Measurements from ENCODE around the gene TUBB2A. TPM values are rescaled to one million over a fixed set of nuclear protein-coding genes. Genes with fewer than 3 reads are reported as not detected.

TUBB2A gene
- total RNA-seq, 1 experiment from 2014 or later = 49.9 TPM

DNA sequence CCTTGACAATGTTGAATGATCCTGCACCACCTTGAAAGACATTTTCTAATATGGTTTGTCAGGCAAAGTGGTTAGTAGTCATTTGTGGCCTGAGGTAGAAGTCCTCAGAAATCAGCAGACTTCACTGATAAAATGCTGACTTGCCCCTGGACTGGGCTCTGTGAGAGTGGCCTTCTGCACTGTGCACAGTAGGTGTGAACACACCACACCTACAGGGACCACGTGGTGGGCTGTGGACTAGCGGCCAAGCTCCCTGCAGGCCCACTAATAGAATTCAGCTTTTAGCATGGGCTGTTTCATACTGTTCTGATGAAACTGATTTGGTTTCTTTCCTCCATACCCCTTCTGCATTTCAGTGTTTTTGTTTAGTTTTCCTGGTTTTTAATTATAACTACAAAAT is 31.5 kb downstream of the TUBB2A start:
- no peaks in the 10 kb centered on the region for H3K9me3 ChIP-seq (ENCODE audit: control insufficient read depth in 1 of 2, insufficient read depth in 1 of 2, low read depth in 1 of 2, low read length in 2 of 2)
- TF ChIP-seq CEBPB (IDR thresholded peaks at IDR 0.05; ENCODE audit: low read depth) = no peak
- BruUV-seq (replicated peaks) = no TSS peak
- H3K4me3 ChIP-seq (replicated peaks in 1 of 2; ENCODE audit: low read depth in 1 of 2, low read length in 2 of 2) = no peak overlapping the region
- DNase-seq (ENCODE audit: low read depth, low spot score) (no peak), ATAC-seq (no peak)
- peaks cover 0 to 2% of the 10 kb centered on the region in 2 experiments; a peak in 1 of 4 replicates for H3K36me3 ChIP-seq (ENCODE audit: control insufficient read depth in 1 of 2, insufficient read depth in 2 of 2, low read length in 2 of 2)
- H3K9me2 ChIP-seq (ENCODE audit: insufficient read depth) = no peaks in the 10 kb centered on the region
- H4K20me1 ChIP-seq (ENCODE audit: insufficient read depth) = no peaks in the 10 kb centered on the region
- H3K4me1 ChIP-seq (ENCODE audit: control insufficient read depth in 1 of 2, insufficient read depth in 2 of 2, low read length in 2 of 2) = peaks cover 0 to 3% of the 10 kb centered on the region in 2 experiments; a peak in 2 of 4 replicates
- no peaks in the 10 kb centered on the region for H3K79me2 ChIP-seq (ENCODE audit: insufficient read depth, low read length)
- no peak overlapping the region for H3K9ac ChIP-seq (ENCODE audit: low read length)
- no peak overlapping the region for H3K27ac ChIP-seq (ENCODE audit: low read depth, low read length)
- H3K4me2 ChIP-seq (ENCODE audit: low read length) = no peak overlapping the region
- ChIA-PET RAD21 (ENCODE audit: low non-redundant PET in 1 of 2, low total read pairs in 2 of 2, uncharacterized antibody in 2 of 2, unreplicated experiment in 2 of 2) (interaction anchor here in 1 of 2 experiments (0.9 kb wide), 1 partner anchor 126 kb away, joined by 3 read pairs; no protein-coding TSS in a partner anchor), POLR2A (interaction anchor here (1.7 kb wide), 1 partner anchor 126 kb away, joined by 4 read pairs; no protein-coding TSS in a partner anchor), CTCF (interaction anchor here (0.6 to 1.0 kb wide), 4 partner anchors 24 to 126 kb away, joined by 3 to 16 read pairs (median 4); partner anchors contain the start of gene TUBB2A)
- intact Hi-C loops (cut with micrococcal nuclease) = loop anchor here (1.0 to 10.0 kb wide), 7 partner anchors 70 to 609 kb away; partner anchors contain the start of gene PSMG4
- no peak overlapping the region for H2AFZ ChIP-seq (ENCODE audit: low read depth, low read length, poor library complexity, severe bottlenecking)
- no peaks in the 10 kb centered on the region for H3K27me3 ChIP-seq (ENCODE audit: insufficient read depth, low read length)

GRCh38 chr6:3124667-3125066 is 32.7 kb downstream of the TUBB2A start:
- Histone ChIP-seq H3K79me2 (ENCODE audit: insufficient read depth, low read length) (0 out of 2 replicates have a peak, but pooled peaks cover under 1% of the 10 kb centered on the region), H3K4me3 (replicated peaks in 1 of 2; ENCODE audit: low read depth in 1 of 2, low read length in 2 of 2) (no peak overlapping the region), H3K27me3 (ENCODE audit: insufficient read depth, low read length) (no peaks in the 10 kb centered on the region), H3K9me3 (ENCODE audit: control insufficient read depth in 1 of 2, insufficient read depth in 1 of 2, low read depth in 1 of 2, low read length in 2 of 2) (no peaks in the 10 kb centered on the region), H3K9ac (ENCODE audit: low read length) (no peak overlapping the region), H3K9me2 (ENCODE audit: insufficient read depth) (no peaks in the 10 kb centered on the region), H2AFZ (ENCODE audit: low read depth, low read length, poor library complexity, severe bottlenecking) (no peak overlapping the region), H3K36me3 (ENCODE audit: control insufficient read depth in 1 of 2, insufficient read depth in 2 of 2, low read length in 2 of 2) (peaks cover 0 to 2% of the 10 kb centered on the region in 2 experiments; a peak in 1 of 4 replicates), H4K20me1 (ENCODE audit: insufficient read depth) (no peaks in the 10 kb centered on the region), H3K4me1 (ENCODE audit: control insufficient read depth in 1 of 2, insufficient read depth in 2 of 2, low read length in 2 of 2) (peaks cover 5 to 11% of the 10 kb centered on the region in 2 experiments; a peak in 3 of 4 replicates), H3K4me2 (ENCODE audit: low read length) (no peak overlapping the region), H3K27ac (ENCODE audit: low read depth, low read length) (no peak overlapping the region)
- BruUV-seq (replicated peaks) = no TSS peak
- intact Hi-C loops (cut with micrococcal nuclease) = loop anchor here (10.0 kb wide), 1 partner anchor 610 kb away; no protein-coding TSS in a partner anchor
- ChIA-PET POLR2A (interaction anchor here (0.6 to 1.2 kb wide), 2 partner anchors 33 to 125 kb away, joined by 3 read pairs; partner anchors contain the start of gene TUBB2A), CTCF (interaction anchor here (0.8 to 1.2 kb wide), 2 partner anchors 71 to 128 kb away, joined by 3 read pairs; no protein-coding TSS in a partner anchor), RAD21 (ENCODE audit: low non-redundant PET in 1 of 2, low total read pairs in 2 of 2, uncharacterized antibody in 2 of 2, unreplicated experiment in 2 of 2) (no interaction called here)
- DNase-seq (ENCODE audit: low read depth, low spot score) (no peak), ATAC-seq (no peak)
- TF ChIP-seq SIN3A (IDR thresholded peaks at IDR 0.05; ENCODE audit: low read depth) (no peak), RAD21 (IDR thresholded peaks at IDR 0.05; ENCODE audit: low read depth) (no peak), ZFX (IDR thresholded peaks at IDR 0.05) (no peak), SP1 (IDR thresholded peaks at IDR 0.05; ENCODE audit: low read depth) (no peak), EZH2phosphoT487 (IDR thresholded peaks at IDR 0.05; ENCODE audit: borderline replicate concordance) (no peak), EZH2 (IDR thresholded peaks at IDR 0.05) (no peak), TCF7L2 (IDR thresholded peaks at IDR 0.05; ENCODE audit: borderline replicate concordance, extremely low read depth, insufficient read depth, insufficient read length) (no peak), CEBPB (IDR thresholded peaks at IDR 0.05; ENCODE audit: low read depth) (no peak), JUND (IDR thresholded peaks at IDR 0.05) (no peak), POLR2A (IDR thresholded peaks at IDR 0.05; ENCODE audit: borderline replicate concordance, extremely low read depth, insufficient read depth, insufficient read length) (no peak), REST (IDR thresholded peaks at IDR 0.05; ENCODE audit: low read depth) (no peak), YY1 (IDR thresholded peaks at IDR 0.05; ENCODE audit: extremely low read depth, insufficient replicate concordance, low read depth, low read length) (no peak)
- TF ChIP-seq, protein P1, sequence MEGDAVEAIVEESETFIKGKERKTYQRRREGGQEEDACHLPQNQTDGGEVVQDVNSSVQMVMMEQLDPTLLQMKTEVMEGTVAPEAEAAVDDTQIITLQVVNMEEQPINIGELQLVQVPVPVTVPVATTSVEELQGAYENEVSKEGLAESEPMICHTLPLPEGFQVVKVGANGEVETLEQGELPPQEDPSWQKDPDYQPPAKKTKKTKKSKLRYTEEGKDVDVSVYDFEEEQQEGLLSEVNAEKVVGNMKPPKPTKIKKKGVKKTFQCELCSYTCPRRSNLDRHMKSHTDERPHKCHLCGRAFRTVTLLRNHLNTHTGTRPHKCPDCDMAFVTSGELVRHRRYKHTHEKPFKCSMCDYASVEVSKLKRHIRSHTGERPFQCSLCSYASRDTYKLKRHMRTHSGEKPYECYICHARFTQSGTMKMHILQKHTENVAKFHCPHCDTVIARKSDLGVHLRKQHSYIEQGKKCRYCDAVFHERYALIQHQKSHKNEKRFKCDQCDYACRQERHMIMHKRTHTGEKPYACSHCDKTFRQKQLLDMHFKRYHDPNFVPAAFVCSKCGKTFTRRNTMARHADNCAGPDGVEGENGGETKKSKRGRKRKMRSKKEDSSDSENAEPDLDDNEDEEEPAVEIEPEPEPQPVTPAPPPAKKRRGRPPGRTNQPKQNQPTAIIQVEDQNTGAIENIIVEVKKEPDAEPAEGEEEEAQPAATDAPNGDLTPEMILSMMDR (IDR thresholded peaks at IDR 0.05 in 2 of 3, conservative IDR thresholded peaks at IDR 0.05 in 1 of 3; ENCODE audit: borderline replicate concordance in 1 of 3, insufficient read depth in 1 of 3, low read depth in 2 of 3, low read length in 2 of 3) = no peak
- TF ChIP-seq, protein P2, sequence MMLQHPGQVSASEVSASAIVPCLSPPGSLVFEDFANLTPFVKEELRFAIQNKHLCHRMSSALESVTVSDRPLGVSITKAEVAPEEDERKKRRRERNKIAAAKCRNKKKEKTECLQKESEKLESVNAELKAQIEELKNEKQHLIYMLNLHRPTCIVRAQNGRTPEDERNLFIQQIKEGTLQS (IDR thresholded peaks at IDR 0.05) = no peak
